ENCODE data around the gene CD248.

CD248 gene

DNA sequence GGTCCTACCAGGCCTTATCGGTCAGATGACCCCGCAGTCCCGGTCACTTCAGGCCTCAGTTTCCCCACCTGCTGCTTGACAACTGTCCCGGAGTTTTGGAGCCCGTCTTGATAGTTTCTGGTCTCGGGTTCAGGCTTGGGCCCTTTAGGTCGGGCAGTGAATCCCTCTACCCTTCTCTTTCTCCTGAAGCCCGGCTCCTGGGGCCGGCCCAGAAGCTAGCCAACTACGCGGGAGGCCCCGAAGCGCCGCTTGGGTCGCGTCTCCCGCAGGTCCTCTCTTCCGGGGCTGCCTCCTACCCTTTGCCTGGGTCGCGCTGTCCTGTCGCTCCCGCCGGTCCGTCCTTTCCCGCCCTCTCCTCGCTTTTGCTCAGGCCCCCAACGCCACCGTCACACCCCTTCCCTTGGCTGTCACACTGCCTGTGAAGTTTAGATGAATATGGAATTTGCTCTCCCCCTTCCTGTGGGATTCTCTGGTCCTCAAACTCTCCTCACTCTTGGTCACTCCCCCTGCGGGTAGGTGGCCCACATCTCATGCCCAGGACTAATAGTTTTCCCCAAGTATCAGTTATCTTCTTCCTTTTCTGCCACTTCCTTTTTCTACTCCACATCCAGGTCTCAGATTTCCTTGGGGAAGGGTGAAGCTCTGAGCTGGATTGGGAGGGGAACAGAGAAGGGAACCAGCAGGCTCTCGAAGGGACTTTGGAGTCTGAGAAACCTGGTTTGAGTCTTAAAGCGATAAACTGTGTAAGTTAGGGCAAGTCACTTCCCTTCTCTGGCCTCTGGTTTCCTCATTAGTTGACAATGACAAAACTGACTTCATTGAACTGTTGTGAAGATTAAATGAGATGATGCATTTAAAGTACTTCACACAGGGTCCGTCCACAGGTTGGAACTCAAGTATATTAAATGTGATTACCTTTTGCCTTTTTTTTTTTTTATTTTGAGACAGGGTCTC is 47.6 kb downstream of the CD248 start:
- H2AFZ ChIP-seq (ENCODE audit: low read depth, low read length) = peak overlapping the region; percentile 76

DNA sequence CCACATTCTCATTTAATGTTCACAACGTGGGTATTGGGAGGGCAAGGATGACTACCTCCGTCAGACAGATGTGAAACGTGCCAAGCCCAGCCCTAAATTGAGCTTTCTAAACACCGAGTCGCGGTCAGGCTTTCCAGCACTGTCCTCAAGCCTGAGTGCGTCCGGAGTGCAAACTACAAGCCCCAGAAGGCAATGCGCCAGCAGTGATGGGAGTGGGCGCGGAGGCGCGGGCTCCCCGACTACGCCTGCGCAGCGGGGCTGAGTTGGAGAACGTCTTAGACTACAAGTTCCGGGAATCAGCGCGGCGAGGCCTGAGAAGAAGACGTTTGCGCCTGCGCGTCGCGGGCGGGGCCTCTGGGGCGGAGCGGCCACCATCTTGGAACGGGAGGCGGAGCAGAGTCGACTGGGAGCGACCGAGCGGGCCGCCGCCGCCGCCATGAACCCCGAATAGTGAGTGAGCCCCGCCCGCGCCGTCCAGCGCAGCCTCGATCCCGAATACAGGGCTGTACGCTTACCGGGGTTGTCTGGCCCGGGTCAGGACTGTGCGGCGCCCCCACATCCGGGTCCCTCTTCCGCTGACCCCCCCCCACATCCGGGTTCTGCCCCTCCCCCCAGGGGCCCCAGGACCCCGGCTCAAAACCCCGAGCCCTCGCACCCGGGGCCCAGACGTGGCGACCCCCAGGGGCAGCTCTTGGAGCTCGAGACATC is 48.4 kb downstream of the CD248 start, which contains the start of gene RAB1B:
Gene RAB1B (plus strand): TSS at position 396 of the 708 bp plus-strand sequence. CDS start 41 bp downstream, at position 437.
- peak within 1 kb of the TSS; percentile 85 for H2AFZ ChIP-seq (ENCODE audit: low read depth, low read length)
- peak; percentile 100 for DNase-seq

More for the DNA sequence above, 47.6 kb downstream of the CD248 start:
- no peaks in the 10 kb centered on the region for H3K27me3 ChIP-seq (ENCODE audit: insufficient read depth, low read length, poor library complexity)
- no peak for DNase-seq
- peak overlapping the region; percentile 96 to 100 for H3K4me3 ChIP-seq (ENCODE audit: low read depth in 1 of 2, low read length in 2 of 2)
- H3K4me2 ChIP-seq (ENCODE audit: insufficient read depth, low read length) = peak overlapping the region; percentile 81
- H3K9ac ChIP-seq (ENCODE audit: low read depth, low read length) = peak overlapping the region; percentile 97
- ATAC-seq (ENCODE audit: insufficient read depth, low read depth) = no peak
- no peaks in the 10 kb centered on the region for H3K9me3 ChIP-seq (ENCODE audit: insufficient read depth, low read length, severe bottlenecking)
- H3K27ac ChIP-seq (ENCODE audit: low read length) = peak overlapping the region; percentile 96
- peaks cover 48% of the 10 kb centered on the region for H4K20me1 ChIP-seq (ENCODE audit: insufficient read depth, low read length)
- peaks cover 62% of the 10 kb centered on the region for H3K36me3 ChIP-seq (ENCODE audit: insufficient read depth, low read length)
- TF ChIP-seq EZH2 (IDR thresholded peaks at IDR 0.05; ENCODE audit: borderline replicate concordance, low read depth, low read length, severe bottlenecking) = no peak
- TF ChIP-seq, protein P1, sequence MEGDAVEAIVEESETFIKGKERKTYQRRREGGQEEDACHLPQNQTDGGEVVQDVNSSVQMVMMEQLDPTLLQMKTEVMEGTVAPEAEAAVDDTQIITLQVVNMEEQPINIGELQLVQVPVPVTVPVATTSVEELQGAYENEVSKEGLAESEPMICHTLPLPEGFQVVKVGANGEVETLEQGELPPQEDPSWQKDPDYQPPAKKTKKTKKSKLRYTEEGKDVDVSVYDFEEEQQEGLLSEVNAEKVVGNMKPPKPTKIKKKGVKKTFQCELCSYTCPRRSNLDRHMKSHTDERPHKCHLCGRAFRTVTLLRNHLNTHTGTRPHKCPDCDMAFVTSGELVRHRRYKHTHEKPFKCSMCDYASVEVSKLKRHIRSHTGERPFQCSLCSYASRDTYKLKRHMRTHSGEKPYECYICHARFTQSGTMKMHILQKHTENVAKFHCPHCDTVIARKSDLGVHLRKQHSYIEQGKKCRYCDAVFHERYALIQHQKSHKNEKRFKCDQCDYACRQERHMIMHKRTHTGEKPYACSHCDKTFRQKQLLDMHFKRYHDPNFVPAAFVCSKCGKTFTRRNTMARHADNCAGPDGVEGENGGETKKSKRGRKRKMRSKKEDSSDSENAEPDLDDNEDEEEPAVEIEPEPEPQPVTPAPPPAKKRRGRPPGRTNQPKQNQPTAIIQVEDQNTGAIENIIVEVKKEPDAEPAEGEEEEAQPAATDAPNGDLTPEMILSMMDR (IDR thresholded peaks at IDR 0.05; ENCODE audit: borderline replicate concordance, extremely low read depth, low read length, poor library complexity, severe bottlenecking) = peak; percentile 13
- H3K79me2 ChIP-seq (ENCODE audit: insufficient read depth, low read length) = peaks cover 33% of the 10 kb centered on the region
- H3K4me1 ChIP-seq (ENCODE audit: insufficient read depth, low read length) = peaks cover 32% of the 10 kb centered on the region

DNA sequence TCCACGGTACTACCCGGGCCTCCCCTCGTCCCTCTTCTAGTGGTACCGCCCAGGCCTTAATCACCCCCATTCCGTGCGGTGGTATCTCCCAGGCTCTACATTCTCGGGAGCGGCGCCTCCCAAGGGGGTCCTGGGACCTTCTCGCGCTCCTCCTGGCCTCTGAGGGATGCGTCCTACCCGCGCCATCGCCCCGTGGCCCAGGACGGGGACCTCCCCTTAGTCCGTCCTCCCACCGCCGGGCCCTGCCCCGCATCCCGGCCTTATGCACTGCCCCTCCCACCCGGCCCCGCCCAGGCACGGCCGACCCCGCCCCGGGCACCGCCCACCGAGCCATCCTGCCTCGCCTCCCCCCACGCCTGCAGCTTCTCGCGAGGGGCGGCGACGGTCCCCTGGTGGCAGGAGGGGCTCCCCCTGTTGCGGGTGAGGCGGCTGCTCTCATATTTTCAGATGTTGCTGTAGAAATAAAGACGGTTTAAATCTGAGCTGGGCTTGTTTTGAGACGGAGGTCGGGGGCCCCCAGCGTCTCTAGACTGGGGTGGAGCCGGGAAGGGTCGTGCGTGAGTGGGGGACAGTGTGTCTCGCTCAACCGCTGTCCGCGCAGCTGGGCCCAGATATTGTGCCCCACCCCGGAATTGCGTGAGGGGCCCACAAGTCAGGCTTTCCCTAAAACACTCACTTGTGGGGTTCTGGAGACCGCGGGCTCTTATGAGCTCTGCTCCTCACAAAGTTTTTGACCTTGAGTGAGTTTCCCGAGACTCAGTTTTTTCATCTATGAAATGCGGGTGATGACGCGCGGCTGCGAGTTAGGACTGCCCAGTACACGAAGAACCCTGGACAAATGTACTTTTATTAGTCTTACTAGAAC is 49.2 kb downstream of the CD248 start:
- Histone ChIP-seq H3K9ac (ENCODE audit: low read depth, low read length) (peak overlapping the region; percentile 97), H3K36me3 (ENCODE audit: insufficient read depth, low read length) (peaks cover 63% of the 10 kb centered on the region), H3K27me3 (ENCODE audit: insufficient read depth, low read length, poor library complexity) (no peaks in the 10 kb centered on the region), H3K4me3 (ENCODE audit: low read depth in 1 of 2, low read length in 2 of 2) (peak overlapping the region; percentile 41 to 96), H3K79me2 (ENCODE audit: insufficient read depth, low read length) (peaks cover 33% of the 10 kb centered on the region), H3K9me3 (ENCODE audit: insufficient read depth, low read length, severe bottlenecking) (no peaks in the 10 kb centered on the region), H3K4me1 (ENCODE audit: insufficient read depth, low read length) (peaks cover 32% of the 10 kb centered on the region), H3K4me2 (ENCODE audit: insufficient read depth, low read length) (peak overlapping the region; percentile 93), H3K27ac (ENCODE audit: low read length) (peak overlapping the region; percentile 87), H4K20me1 (ENCODE audit: insufficient read depth, low read length) (peaks cover 37% of the 10 kb centered on the region), H2AFZ (ENCODE audit: low read depth, low read length) (peak overlapping the region; percentile 85)
- TF ChIP-seq, protein P1 (IDR thresholded peaks at IDR 0.05; ENCODE audit: borderline replicate concordance, extremely low read depth, low read length, poor library complexity, severe bottlenecking) = peak; percentile 37
- TF ChIP-seq EZH2 (IDR thresholded peaks at IDR 0.05; ENCODE audit: borderline replicate concordance, low read depth, low read length, severe bottlenecking) = no peak
- DNase-seq (peak; percentile 87), ATAC-seq (ENCODE audit: insufficient read depth, low read depth) (peak; percentile 66)

More for the DNA sequence above, 48.4 kb downstream of the CD248 start, which contains the start of gene RAB1B:
- peaks cover 45% of the 10 kb centered on the region for H4K20me1 ChIP-seq (ENCODE audit: insufficient read depth, low read length)
- peak within 1 kb of the TSS; percentile 96 for H3K27ac ChIP-seq (ENCODE audit: low read length)
- H3K9me3 ChIP-seq (ENCODE audit: insufficient read depth, low read length, severe bottlenecking) = no peaks in the 10 kb centered on the region
- peaks cover 33% of the 10 kb centered on the region for H3K79me2 ChIP-seq (ENCODE audit: insufficient read depth, low read length)
- H3K4me2 ChIP-seq (ENCODE audit: insufficient read depth, low read length) = peak within 1 kb of the TSS; percentile 93
- H3K4me3 ChIP-seq (ENCODE audit: low read depth in 1 of 2, low read length in 2 of 2) = peak within 1 kb of the TSS; percentile 96 to 100
- peak; percentile 89 for ATAC-seq (ENCODE audit: insufficient read depth, low read depth)
- H3K9ac ChIP-seq (ENCODE audit: low read depth, low read length) = peak within 1 kb of the TSS; percentile 97
- H3K27me3 ChIP-seq (ENCODE audit: insufficient read depth, low read length, poor library complexity) = no peaks in the 10 kb centered on the region
- TF ChIP-seq, protein P1 (IDR thresholded peaks at IDR 0.05; ENCODE audit: borderline replicate concordance, extremely low read depth, low read length, poor library complexity, severe bottlenecking) = peak; percentile 5
- no peak for TF ChIP-seq EZH2 (IDR thresholded peaks at IDR 0.05; ENCODE audit: borderline replicate concordance, low read depth, low read length, severe bottlenecking)
- peaks cover 32% of the 10 kb centered on the region for H3K4me1 ChIP-seq (ENCODE audit: insufficient read depth, low read length)
- H3K36me3 ChIP-seq (ENCODE audit: insufficient read depth, low read length) = peaks cover 63% of the 10 kb centered on the region

Measured in DND-41 (cell line).